NCI-H510A (cell line): ENCODE data around the gene APMAP.
"Not testable (repeated sequence)": the region's sequence is repeated elsewhere in the genome, so short reads cannot be mapped to it uniquely, and the experiment has no call there.

Experiments
- DNase-seq: peaks from one replicate; lab custom pipeline; 2025; lab: John Stamatoyannopoulos, UW

The APMAP gene

GRCh38 chr20:24930724-24931688 is 61.5 kb downstream of the APMAP start:
- DNase-seq: peak; percentile 60

DNA sequence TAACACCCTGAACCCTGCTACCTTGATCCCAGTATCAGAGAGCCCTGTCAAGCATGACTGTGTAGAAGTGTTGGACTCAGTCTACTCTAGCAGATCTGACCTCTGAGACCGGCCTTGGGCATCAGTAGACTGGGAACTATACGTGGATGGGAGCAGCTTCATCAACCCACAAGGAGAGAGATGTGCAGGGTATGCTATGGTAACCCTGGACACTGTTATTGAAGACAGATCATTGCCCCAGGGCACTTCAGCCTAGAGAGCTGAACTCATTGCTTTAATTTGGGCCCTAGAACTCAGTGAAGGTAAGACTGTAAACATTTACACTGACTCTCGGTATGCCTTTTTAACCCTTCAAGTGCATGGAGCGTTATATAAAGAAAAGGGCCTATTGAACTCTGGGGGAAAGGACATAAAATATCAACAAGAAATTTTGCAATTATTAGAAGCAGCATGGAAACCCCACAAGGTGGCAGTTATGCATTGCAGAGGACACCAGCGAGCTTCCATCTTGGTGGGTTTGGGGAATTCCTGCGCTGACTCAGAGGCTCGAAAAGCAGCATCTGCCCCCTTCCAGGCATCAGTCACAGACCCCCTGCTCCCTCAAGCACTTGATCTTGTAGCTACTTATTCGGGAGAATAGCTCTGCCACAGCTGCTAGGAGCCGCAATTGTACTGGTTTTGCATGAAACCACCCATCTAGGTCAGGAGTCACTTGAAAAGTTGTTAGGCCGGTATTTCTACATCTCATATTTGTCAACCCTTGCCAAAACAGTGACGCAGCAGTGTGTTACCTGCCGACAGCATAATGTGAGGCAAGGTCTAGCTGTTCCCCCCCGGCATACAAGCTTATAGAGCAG is 62.5 kb downstream of the APMAP start:
- peak; percentile 97 for DNase-seq

DNA sequence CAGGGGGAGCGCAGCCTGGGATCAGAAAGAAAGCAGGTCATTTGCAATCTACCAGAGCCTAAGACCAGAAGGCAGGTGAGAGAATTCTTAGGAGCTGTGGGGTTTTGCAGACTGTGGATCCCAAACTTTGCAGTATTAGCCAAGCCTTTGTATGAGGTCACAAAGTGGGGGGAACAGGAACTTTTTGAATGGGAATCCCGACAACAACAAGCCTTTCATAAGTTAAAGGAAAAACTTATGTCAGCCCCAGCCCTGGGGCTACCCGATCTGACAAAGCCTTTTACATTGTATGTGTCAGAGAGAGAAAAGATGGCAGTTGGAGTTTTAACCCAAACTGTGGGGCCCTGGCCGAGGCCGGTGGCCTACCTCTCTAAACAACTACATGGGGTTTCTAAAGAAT is 63.3 kb downstream of the APMAP start:
- not testable (repeated sequence) for DNase-seq

DNA sequence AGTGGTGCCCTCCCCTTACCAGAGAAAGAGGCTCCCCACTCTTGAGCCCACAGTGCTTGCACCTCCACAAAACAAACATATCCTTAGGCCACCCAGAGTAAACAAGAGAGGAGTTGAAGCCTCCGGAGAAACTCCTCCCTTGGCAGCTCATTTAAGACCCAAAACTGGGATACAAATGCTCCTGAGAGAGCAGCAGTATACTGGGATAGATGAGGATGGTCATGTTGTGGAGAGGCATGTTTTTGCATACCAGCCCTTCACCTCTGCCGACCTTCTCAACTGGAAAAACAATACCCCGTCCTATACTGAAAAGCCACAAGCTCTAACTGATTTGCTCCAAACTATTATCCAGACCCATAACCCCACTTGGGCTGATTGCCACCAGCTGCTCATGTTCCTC is 71.8 kb downstream of the APMAP start:
- DNase-seq: not testable (repeated sequence)

DNA sequence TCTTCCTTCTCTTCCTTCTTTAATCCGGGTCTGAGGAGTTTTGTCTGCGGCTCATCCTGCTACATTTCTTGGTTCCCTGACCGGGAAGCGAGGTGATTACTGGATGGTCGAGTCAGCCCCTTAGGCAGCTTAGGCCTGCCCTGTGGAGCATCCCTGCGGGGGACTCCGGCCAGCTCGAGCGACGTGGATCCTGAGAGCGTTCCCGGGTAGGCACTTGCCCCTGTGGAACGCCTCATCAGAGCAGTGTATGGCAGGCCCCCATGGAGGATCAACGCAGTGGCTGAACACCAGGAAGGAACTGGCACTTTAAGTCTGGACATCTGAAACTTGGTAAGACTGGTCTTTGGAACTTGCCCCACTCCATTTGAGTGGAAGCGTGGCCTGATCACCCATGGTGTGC is 72.9 kb downstream of the APMAP start:
- not testable (repeated sequence) for DNase-seq

GRCh38 chr20:24918579-24919566 is 73.7 kb downstream of the APMAP start:
- DNase-seq: no peak

GRCh38 chr20:24917797-24918578 is 74.6 kb downstream of the APMAP start:
- peak; percentile 35 for DNase-seq

DNA sequence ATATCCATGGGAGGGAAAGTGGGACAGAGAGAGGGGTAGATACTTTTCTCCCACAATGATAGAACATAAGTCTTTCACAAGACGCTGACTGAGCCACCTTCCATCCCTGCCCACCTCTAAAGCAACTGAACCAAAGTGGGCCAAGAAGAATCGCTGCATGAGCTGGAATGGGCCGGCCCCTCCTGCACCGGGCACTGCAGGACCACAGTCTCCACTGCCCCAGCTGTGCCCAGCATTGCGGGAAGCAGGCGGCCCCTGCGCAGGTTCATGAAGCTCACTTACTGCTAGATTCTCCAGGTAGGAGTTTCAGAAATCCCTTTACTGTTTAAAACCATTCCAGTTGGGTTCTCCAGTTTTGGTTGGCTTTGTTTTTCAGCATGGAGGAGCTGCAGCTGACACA is 75.5 kb downstream of the APMAP start:
- no peak for DNase-seq

- no peak for DNase-seq
Measured at GRCh38 chr20:24916412-24916811, 76.1 kb downstream of the APMAP start.

GRCh38 chr20:24915892-24916291 is 76.7 kb downstream of the APMAP start:
- DNase-seq: no peak

DNA sequence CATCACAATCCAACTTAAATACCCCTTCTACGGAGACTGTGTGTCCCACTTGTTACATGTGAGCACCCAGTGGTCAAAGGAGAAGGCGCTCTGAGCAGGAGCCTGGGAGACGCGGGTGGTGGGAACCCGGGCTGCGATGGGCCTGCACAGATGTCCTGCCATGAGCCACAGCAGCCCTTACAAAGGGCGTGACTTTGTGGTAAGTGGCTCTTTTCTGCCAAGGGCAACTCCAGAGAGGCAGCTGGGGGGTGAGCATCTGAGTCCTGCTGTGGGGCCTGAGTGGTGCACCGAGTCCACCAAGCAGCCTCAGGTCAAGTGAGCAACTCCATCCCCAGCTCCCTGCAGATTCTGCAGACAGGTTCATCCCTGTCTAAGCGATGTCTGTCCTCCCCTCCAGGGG is 77.1 kb downstream of the APMAP start:
- DNase-seq: no peak

DNA sequence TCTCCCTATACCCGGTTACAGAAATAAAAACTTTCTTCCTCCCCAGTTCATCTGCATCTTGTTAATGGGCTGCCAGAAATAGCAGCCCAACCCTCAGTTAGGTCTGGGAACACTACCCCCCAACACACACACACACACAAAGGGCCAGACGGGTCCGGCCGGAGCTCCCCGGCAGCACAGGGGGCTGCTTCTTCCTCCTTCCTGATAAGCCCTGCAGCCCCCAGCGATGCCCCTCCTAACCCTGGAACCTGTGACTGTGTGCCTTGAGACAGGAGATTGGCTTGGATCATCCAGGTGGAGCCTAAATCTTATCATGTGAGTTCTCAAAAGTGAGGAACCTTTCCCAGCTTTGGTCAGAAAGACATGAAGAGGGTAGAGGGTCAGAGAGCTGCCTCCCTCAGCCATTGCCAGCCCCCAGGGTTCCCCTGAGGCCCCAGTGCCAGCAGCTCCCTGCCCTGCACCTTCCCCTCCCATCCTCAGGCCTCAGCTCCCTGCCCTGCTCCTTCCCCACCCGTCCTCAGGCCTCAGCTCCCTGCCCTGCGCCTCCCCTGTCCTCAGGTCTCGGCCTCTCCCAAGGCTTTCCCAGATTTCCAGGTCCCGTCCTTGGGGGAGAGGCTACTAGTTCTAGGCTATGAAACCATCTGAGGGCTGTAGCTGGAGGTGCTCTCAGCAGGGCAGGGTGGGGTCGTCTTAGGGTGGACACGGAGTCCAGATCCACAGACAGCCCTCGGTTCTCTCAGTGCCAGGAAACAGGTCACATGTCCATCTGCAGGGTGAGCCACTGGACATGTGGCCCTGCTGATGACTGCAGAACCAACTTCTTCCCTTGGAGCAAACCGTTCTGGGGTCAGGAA is 77.9 kb downstream of the APMAP start:
- DNase-seq: no peak

GRCh38 chr20:24913076-24913628 is 79.4 kb downstream of the APMAP start:
- DNase-seq: no peak
